T47D (cell line): ENCODE results near the gene KLHL6.
"Not testable (repeated sequence)": the region's sequence is repeated elsewhere in the genome, so short reads cannot be mapped to it uniquely, and the experiment has no call there.

ENCODE experiments used
- DNase-seq, 2 experiments: peaks; one replicate each; pipeline versions ENCODE4 v3.0.0 to v3.0.0-alpha.2; 2011 to 2012; ENCODE audit warnings: low read depth in 1 of 2, low spot score in 1 of 2
- JUND ChIP-seq: IDR thresholded peaks from 2 replicates; pipeline ENCODE4 v1.6.1; 2012; ENCODE audit warnings: low read depth
- in situ Hi-C: cut with HindIII; loops from 2 replicates; pipeline ENCODE4 v1.10.0; 2016; ENCODE audit warnings: low sequenced_read_pairs, low pct_unique_long_range_greater_than_20kb

KLHL6 gene

DNA sequence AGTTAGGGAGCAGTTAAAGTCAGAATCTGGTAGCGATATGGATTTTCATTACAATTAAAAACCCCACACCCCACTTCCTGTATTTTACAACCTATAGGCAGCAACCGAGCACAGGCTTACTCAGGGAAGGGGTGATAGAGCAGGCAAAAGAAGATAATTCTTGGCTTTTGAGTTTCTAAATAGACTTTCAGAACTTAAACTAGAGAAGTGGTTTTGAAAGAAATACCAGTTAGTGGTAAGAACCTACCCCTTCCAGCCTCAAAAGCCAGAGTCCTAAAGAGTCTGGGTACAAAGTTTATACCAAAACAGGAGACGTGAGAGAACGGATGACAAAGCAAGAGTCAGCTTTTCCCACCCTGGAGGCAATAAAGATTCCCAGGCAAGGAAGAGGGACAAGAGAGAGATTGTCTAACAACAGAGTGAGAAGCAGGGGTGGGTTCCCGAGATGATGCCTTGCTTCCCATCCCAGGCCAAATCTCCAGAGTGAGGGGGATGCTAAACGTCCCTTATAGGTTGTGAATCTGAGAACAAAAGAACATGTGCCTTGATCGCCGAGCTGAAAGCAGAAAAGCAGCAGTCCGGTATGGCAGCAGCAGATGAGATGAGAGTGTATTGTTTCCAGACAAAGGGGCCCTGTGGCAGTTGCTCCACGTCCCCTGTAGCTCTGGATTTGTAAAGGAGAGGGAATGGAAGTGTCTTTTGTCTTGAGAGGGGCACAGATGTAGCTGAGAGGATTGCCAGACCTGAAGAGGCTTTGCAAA lies 36.8 kb downstream of the KLHL6 start:
- no peak for TF ChIP-seq JUND
- no peak for DNase-seq

GRCh38 chr3:183517607-183518006 lies 37.9 kb downstream of the KLHL6 start:
- DNase-seq, result no peak
- TF ChIP-seq JUND, result no peak
- in situ Hi-C loops, result no loop called here

More for the DNA sequence above, 36.8 kb downstream of the KLHL6 start:
- in situ Hi-C loops, result no loop called here

DNA sequence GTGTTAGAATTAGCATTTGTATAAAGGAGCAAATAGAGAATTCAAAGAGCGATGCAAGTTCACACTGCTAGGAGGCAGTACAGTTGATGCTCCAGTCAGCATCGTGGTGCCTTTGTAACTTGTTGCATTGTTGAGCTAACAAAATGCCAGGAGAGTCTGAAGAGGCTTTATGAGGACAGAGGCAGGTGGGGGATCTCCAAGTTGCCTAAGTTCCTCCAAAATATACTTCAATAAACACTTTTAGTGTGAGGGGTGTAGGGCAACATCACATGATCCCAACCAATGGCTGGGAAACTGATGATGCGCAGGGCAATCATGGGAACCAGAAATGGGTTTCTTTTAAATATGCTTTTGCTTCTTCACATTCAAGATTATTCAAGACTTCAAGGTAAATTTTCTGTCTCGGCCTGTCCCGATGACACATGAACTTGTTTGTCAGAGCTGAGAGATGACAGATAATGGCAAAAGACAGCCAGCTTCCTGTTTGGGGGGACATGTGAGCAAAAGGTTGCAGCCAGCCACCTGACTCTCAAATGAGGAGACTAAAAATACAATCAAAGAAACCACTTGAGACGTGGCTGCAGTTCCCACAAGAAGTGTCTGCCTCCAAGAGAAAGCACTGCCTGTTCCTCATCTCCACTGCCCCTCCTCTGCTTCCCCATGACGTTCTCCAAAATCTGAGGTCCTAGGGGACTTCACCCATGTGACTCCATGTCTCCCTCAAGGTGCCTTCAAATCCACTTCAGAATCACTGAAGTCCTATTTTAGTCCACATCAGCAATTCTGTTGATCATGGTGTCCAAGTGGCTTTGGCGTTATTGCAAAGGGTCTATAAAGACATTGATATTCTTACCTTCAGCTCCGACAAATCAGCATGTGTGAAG lies 39.3 kb downstream of the KLHL6 start:
- TF ChIP-seq JUND, result no peak
- in situ Hi-C loops, result no loop called here
- DNase-seq, result no peak

GRCh38 chr3:183514021-183514420 lies 41.5 kb downstream of the KLHL6 start:
- TF ChIP-seq JUND, result no peak
- DNase-seq, result no peak
- in situ Hi-C loops, result no loop called here

GRCh38 chr3:183513046-183513706 lies 42.3 kb downstream of the KLHL6 start:
- no peak for DNase-seq
- no peak for TF ChIP-seq JUND
- in situ Hi-C loops, result no loop called here

DNA sequence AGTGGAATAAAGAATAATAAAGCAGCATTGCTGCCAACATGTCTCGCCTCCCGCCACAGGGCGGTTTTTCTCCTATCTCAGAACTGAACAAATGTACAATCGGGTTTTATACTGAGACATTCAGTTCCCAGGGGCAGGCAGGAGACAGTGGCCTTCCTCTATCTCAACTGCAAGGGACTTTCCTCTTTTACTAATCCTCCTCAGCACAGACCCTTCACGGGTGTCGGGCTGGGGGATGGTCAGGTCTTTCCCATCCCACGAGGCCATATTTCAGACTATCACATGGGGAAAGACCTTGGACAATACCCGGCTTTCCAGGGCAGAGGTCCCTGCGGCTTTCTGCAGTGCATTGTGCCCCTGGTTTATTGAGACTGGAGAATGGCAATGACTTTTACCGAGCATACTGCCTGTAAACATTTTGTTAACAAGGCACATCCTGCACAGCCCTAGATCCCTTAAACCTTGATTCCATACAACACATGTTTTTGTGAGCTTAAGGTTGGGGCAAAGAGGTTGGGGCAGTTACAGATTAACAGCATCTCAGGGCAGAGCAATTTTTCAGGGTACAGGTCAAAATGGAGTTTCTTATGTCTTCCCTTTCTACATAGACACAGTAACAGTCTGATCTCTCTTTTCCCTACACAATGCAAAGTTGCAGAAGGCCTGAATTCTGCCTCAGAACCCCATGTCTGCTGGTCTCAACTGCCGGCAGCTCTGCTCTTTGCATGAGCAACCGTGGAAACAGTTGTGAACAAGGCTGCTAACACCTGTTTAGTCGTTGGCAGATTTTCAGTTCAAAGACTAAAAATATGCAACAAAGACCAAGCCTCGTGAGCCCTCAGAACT lies 44.0 kb downstream of the KLHL6 start:
- DNase-seq, in situ Hi-C loops: not testable (repeated sequence)

DNA sequence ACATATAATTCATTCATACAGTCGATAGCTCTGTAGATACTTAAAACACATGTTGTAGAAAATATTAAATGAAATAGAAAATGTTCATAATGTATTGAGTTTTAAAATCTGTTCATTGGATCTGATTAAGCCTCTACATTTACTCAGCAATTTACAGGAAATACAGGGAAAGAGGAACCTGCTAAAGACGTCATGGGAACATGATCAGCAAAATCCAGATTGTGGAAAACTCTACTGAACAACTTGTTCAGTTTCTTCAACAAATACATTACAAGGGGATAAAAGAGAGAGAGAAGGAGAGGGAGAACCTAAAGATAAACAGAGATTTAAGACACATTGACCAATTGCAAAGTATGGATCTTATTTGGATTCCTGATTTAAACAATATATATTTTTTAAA lies 46.7 kb downstream of the KLHL6 start:
- in situ Hi-C loops, result no loop called here
- no peak for DNase-seq
- TF ChIP-seq JUND, result no peak

DNA sequence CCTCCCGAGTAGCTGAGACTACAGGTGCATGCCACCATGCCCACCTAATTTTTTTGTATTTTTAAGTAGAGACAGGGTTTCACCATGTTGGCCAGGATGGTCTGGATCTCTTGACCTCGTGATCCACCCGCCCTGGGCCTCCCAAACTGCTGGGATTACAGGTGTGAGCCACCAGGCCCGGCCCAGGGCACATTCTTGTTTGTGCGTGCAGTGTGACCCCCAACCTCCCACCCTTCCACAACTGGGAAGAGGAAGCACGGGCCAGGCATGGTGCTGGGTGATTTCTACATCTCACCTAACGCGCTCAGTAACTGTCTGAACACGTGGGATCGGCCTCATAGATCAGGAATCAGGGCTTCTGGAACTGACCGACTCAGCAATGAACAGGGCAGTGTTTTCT lies 48.0 kb downstream of the KLHL6 start:
- no peak for TF ChIP-seq JUND
- DNase-seq, result no peak
- in situ Hi-C loops, result no loop called here

DNA sequence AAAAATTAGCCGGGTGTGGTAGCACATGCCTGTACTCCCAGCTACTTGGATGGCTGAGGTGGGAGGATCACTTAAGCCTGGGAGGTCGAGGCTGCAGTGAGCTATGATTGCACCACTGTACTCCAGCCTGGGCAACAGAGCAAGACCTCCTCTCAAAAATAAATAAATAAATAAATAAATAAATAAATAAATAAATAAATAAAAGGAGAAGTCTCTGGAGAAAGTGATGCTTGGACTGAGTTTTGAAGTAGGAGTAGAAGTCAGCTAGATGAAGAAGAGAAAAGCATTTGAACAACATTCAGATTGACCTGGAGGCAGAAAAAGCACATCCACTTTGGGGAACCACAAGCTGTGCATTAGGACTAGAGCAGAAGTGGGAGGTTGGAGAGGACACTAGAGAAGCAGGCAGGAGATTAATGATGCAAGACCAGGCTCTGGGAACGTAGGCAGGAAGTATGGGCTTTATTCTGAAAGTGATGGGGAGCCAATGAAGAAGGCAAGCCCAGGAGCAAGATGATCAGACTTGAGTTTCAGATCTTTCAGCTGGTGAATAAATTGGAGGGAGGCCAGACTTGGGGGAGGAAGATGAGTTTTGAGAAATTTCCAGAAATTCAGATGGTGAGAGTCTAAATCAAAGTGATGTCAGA lies 48.7 kb downstream of the KLHL6 start:
- no peak for DNase-seq
- in situ Hi-C loops, result no loop called here

DNA sequence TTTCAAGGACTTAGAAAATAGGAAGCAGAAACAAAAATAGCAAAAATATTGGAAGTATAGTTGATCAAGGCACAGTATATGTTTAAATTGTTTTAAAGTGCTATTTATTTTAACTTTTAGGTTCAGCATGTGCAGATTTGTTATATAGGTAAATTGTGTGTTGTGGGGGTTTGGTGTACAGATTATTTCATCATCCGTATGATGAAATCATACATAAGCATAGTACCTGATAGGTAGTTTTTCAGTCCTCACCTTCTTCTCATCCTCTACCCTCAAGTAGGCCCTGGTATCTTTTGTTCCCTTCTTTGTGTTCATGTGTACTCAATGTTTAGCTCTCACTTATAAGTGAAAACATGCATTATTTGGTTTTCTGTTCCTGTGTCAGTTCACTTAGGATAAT lies 50.9 kb downstream of the KLHL6 start:
- no peak for TF ChIP-seq JUND
- in situ Hi-C loops, result no loop called here
- no peak for DNase-seq

More for the DNA sequence above, 48.7 kb downstream of the KLHL6 start:
- TF ChIP-seq JUND, result no peak

GRCh38 chr3:183503746-183504145 lies 51.8 kb downstream of the KLHL6 start:
- peak in 1 of 2 experiments; percentile 42 for DNase-seq
- in situ Hi-C loops, result no loop called here
- no peak for TF ChIP-seq JUND
